Erythroblast (primary cell): ENCODE results near the gene DPP9.
"Not testable (repeated sequence)": the region's sequence is repeated elsewhere in the genome, so short reads cannot be mapped to it uniquely, and the experiment has no call there.

ENCODE experiments used
- GATA1 ChIP-seq: IDR thresholded peaks from 2 replicates; pipeline ENCODE4 v1.6.1; 2011; ENCODE audit warnings: low read depth, mild to moderate bottlenecking, control low read depth, low read length, moderate library complexity
- POLR2A ChIP-seq: IDR thresholded peaks from 2 replicates; pipeline ENCODE4 v1.6.1; 2011; ENCODE audit warnings: mild to moderate bottlenecking, low read length

- TF ChIP-seq POLR2A, GATA1: not testable (repeated sequence)
Observed at GRCh38 chr19:4680021-4680420, 43.6 kb downstream of the DPP9 start.
